ENCODE results near the gene VSIG10L2. TPM values are rescaled to one million over a fixed set of nuclear protein-coding genes. Genes with fewer than 3 reads are reported as not detected.

The VSIG10L2 gene
- total and polyA plus RNA-seq, 2 donors from 2014 or later, result not detected

- Histone ChIP-seq H3K4me3 (ENCODE audit: low read length in 3 of 3) (no peak overlapping the region), H3K9me3 (ENCODE audit: control insufficient read depth in 2 of 3, insufficient read depth in 1 of 3, low read length in 3 of 3) (no peaks in the 10 kb centered on the region), H3K36me3 (ENCODE audit: control insufficient read depth in 2 of 3, insufficient read depth in 3 of 3, low read length in 3 of 3) (no peaks in the 10 kb centered on the region), H3K27me3 (ENCODE audit: control insufficient read depth, insufficient read depth, low read length) (no peaks in the 10 kb centered on the region), H3K9ac (ENCODE audit: low read length in 3 of 3) (no peak overlapping the region), H3K4me1 (ENCODE audit: control insufficient read depth in 2 of 3, insufficient read depth in 2 of 3, low read depth in 1 of 3, low read length in 3 of 3) (no peaks in the 10 kb centered on the region), H3K27ac (ENCODE audit: low read depth in 2 of 2, low read length in 2 of 2) (no peak overlapping the region)
- FAIRE-seq (no peak), DNase-seq (no peak)
- intact Hi-C loops (cut with DNase I), result no loop called here
- TF ChIP-seq, protein P1, sequence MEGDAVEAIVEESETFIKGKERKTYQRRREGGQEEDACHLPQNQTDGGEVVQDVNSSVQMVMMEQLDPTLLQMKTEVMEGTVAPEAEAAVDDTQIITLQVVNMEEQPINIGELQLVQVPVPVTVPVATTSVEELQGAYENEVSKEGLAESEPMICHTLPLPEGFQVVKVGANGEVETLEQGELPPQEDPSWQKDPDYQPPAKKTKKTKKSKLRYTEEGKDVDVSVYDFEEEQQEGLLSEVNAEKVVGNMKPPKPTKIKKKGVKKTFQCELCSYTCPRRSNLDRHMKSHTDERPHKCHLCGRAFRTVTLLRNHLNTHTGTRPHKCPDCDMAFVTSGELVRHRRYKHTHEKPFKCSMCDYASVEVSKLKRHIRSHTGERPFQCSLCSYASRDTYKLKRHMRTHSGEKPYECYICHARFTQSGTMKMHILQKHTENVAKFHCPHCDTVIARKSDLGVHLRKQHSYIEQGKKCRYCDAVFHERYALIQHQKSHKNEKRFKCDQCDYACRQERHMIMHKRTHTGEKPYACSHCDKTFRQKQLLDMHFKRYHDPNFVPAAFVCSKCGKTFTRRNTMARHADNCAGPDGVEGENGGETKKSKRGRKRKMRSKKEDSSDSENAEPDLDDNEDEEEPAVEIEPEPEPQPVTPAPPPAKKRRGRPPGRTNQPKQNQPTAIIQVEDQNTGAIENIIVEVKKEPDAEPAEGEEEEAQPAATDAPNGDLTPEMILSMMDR (IDR thresholded peaks at IDR 0.05; ENCODE audit: borderline replicate concordance, extremely low read depth, insufficient read depth), result no peak
Measured at GRCh38 chr11:125959511-125959910, 13.7 kb downstream of the VSIG10L2 start.

DNA sequence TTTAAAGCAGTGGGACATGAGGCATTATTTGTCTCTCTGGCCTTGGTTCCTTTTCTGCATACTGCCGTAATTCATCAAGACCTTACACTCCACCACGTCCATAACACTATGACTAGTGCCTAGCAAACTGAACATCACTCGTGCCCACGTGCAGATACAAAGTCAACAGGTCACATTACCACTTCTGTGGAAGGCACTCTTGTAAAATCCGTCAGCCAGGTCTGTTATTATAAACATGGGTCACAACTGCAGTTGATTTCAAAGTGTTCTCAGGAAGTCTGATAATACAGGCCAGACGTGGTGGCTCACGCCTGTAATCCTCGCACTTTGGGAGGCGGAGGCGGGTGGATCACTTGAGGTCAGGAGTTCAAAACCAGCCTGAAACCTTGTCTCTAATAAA, 14.1 kb downstream of the VSIG10L2 start:
- H3K27me3 ChIP-seq (ENCODE audit: control insufficient read depth, insufficient read depth, low read length), result no peaks in the 10 kb centered on the region
- intact Hi-C loops (cut with DNase I), result no loop called here
- TF ChIP-seq, protein P1 (IDR thresholded peaks at IDR 0.05; ENCODE audit: borderline replicate concordance, extremely low read depth, insufficient read depth), result no peak
- H3K4me1 ChIP-seq (ENCODE audit: control insufficient read depth in 2 of 3, insufficient read depth in 2 of 3, low read depth in 1 of 3, low read length in 3 of 3), result no peaks in the 10 kb centered on the region
- DNase-seq (no peak), FAIRE-seq (no peak)
- H3K36me3 ChIP-seq (ENCODE audit: control insufficient read depth in 2 of 3, insufficient read depth in 3 of 3, low read length in 3 of 3), result no peaks in the 10 kb centered on the region
- H3K27ac ChIP-seq (ENCODE audit: low read depth in 2 of 2, low read length in 2 of 2), result no peak overlapping the region
- H3K4me3 ChIP-seq (ENCODE audit: low read length in 3 of 3), result no peak overlapping the region
- no peaks in the 10 kb centered on the region for H3K9me3 ChIP-seq (ENCODE audit: control insufficient read depth in 2 of 3, insufficient read depth in 1 of 3, low read length in 3 of 3)
- H3K9ac ChIP-seq (ENCODE audit: low read length in 3 of 3), result no peak overlapping the region

DNA sequence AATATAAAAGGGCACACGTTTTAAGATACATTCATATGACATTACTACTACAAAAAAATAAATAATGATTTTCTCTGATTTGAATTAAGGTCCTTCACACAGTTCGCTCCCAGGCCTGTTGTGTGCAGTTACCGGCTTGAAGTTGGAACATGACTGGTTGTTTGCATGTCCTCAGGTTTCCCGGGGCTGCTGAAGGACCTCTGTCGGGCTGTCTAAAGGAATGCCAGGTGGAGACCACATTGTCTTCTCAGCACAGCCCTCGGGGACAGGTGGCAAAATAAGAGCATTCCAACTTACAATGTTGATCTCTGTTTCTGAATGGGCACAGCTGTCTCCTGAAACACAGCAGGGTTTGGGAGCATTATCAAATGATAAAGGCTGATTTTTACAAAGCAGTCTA, 14.9 kb downstream of the VSIG10L2 start:
- no peaks in the 10 kb centered on the region for H3K36me3 ChIP-seq (ENCODE audit: control insufficient read depth in 2 of 3, insufficient read depth in 3 of 3, low read length in 3 of 3)
- intact Hi-C loops (cut with DNase I), result no loop called here
- no peak for FAIRE-seq
- no peak overlapping the region for H3K9ac ChIP-seq (ENCODE audit: low read length in 3 of 3)
- H3K4me1 ChIP-seq (ENCODE audit: control insufficient read depth in 2 of 3, insufficient read depth in 2 of 3, low read depth in 1 of 3, low read length in 3 of 3), result no peaks in the 10 kb centered on the region
- DNase-seq, result no peak
- no peak overlapping the region for H3K4me3 ChIP-seq (ENCODE audit: low read length in 3 of 3)
- H3K27ac ChIP-seq (ENCODE audit: low read depth in 2 of 2, low read length in 2 of 2), result no peak overlapping the region
- H3K27me3 ChIP-seq (ENCODE audit: control insufficient read depth, insufficient read depth, low read length), result no peaks in the 10 kb centered on the region
- TF ChIP-seq, protein P1 (IDR thresholded peaks at IDR 0.05; ENCODE audit: borderline replicate concordance, extremely low read depth, insufficient read depth), result no peak
- H3K9me3 ChIP-seq (ENCODE audit: control insufficient read depth in 2 of 3, insufficient read depth in 1 of 3, low read length in 3 of 3), result no peaks in the 10 kb centered on the region

DNA sequence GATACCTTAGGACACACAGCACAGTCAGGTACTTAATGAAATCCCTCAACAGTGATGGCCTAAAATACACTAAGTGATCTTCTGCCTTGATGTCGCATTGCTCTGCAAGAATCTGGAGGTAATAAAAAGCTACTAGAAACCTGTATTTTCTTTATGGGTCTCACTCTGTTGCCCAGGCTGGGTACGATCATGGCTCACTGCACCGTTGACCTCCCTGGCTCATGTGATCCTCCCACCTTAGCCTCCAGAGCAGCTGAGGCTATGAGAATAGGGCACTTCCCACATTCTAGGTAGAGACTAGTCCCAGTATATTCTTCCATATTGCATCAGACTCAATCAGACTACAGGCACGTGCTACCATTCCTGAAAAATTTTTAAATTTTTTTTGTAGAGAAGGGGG, 21.7 kb downstream of the VSIG10L2 start:
- FAIRE-seq, result no peak
- intact Hi-C loops (cut with DNase I), result no loop called here
- no peak overlapping the region for H3K4me3 ChIP-seq (ENCODE audit: low read length in 3 of 3)
- H3K36me3 ChIP-seq (ENCODE audit: control insufficient read depth in 2 of 3, insufficient read depth in 3 of 3, low read length in 3 of 3), result no peaks in the 10 kb centered on the region
- H3K9me3 ChIP-seq (ENCODE audit: control insufficient read depth in 2 of 3, insufficient read depth in 1 of 3, low read length in 3 of 3), result no peaks in the 10 kb centered on the region
- DNase-seq, result no peak
- no peaks in the 10 kb centered on the region for H3K4me1 ChIP-seq (ENCODE audit: control insufficient read depth in 2 of 3, insufficient read depth in 2 of 3, low read depth in 1 of 3, low read length in 3 of 3)
- TF ChIP-seq, protein P1 (IDR thresholded peaks at IDR 0.05; ENCODE audit: borderline replicate concordance, extremely low read depth, insufficient read depth), result no peak
- no peaks in the 10 kb centered on the region for H3K27me3 ChIP-seq (ENCODE audit: control insufficient read depth, insufficient read depth, low read length)
- H3K9ac ChIP-seq (ENCODE audit: low read length in 3 of 3), result no peak overlapping the region
- H3K27ac ChIP-seq (ENCODE audit: low read depth in 2 of 2, low read length in 2 of 2), result no peak overlapping the region

Data from kidney (tissue), 14 donors.